Endothelial cell of umbilical vein (primary cell): ENCODE data around the gene GATD1. TPM values are rescaled to one million over a fixed set of nuclear protein-coding genes. Genes with fewer than 3 reads are reported as not detected.

ENCODE experiments used
- BruUV-seq: library from RNA; stranded (reverse); fragments of 400-500 nt; replicated peaks from 2 replicates; lab custom pipeline; 2021; lab: Mats Ljungman, UMichigan
- CTCF ChIA-PET: fragments of 300-600, 350-600 bp; sonication (Branson Sonifier 250); formaldehyde crosslinking; loops from one replicate; lab custom pipeline; 2021; ENCODE audit warnings: antibody characterized with exemption, inconsistent platforms; lab: Charles Lee
- POLR2A ChIA-PET: fragments of 300-600, 350-600 bp; sonication (Branson Sonifier 250); formaldehyde crosslinking; loops from one replicate; lab custom pipeline; 2021; ENCODE audit warnings: antibody characterized with exemption, inconsistent platforms; lab: Charles Lee
- DNase-seq: peaks from one replicate; pipeline ENCODE4 v3.0.0-alpha.2; 2011; ENCODE audit warnings: low read depth, low spot score
- FAIRE-seq: peaks from 2 replicates; lab custom pipeline; 2011; peaks lifted over from hg19 to GRCh38; lab: Jason Lieb, UNC
- H2AFZ ChIP-seq: 2 replicates; pipeline ENCODE4 v1.6.0; 2012; ENCODE audit warnings: low read depth, low read length, control low read depth, inconsistent platforms
- H3K27ac ChIP-seq: 2 replicates; pipeline ENCODE4 v1.5.1; 2011; ENCODE audit warnings: low read depth, mild to moderate bottlenecking, control low read depth, low read length, moderate library complexity; ENCODE audit not compliant: insufficient read depth
- H3K27me3 ChIP-seq, 2 experiments: 2 replicates each; pipeline versions ENCODE4 v1.6.0 to v1.6.1; 2011; ENCODE audit warnings: low read length in 2 of 2, mixed read lengths in 1 of 2; ENCODE audit not compliant: control insufficient read depth in 2 of 2, insufficient read depth in 2 of 2
- H3K36me3 ChIP-seq, 2 experiments: 2 replicates in 1 of 2; 3 replicates in 1 of 2; pipeline ENCODE4 v1.5.1; 2011; ENCODE audit warnings: low read length in 2 of 2, mild to moderate bottlenecking in 1 of 2, moderate library complexity in 1 of 2; ENCODE audit not compliant: control insufficient read depth in 2 of 2, insufficient read depth in 2 of 2; ENCODE audit errors: extremely low read depth in 1 of 2
- H3K4me1 ChIP-seq: 3 replicates; pipeline ENCODE4 v1.5.1; 2011; ENCODE audit warnings: mild to moderate bottlenecking, low read length; ENCODE audit not compliant: control insufficient read depth, insufficient read depth; ENCODE audit errors: extremely low read depth
- H3K4me2 ChIP-seq: 2 replicates; pipeline ENCODE4 v1.6.1; 2011; ENCODE audit warnings: low read length, control low read depth, mixed read lengths; ENCODE audit not compliant: insufficient read depth
- H3K4me3 ChIP-seq, 3 experiments: fragments of 200-600 bp in 1 of 3; sonication (generic), shearing (Covaris generic) in 1 of 3; replicated peaks in 1 of 3; 2 replicates each; pipeline ENCODE4 v1.5.1; 2011 to 2016; ENCODE audit warnings: control low read depth in 3 of 3, low read length in 3 of 3, mild to moderate bottlenecking in 2 of 3, inconsistent platforms in 1 of 3, low read depth in 1 of 3, moderate library complexity in 1 of 3; ENCODE audit not compliant: insufficient read depth in 1 of 3
- H3K79me2 ChIP-seq: 2 replicates; pipeline ENCODE4 v1.6.0; 2012; ENCODE audit warnings: low read length, inconsistent platforms; ENCODE audit not compliant: control insufficient read depth, insufficient read depth
- H3K9ac ChIP-seq: replicated peaks from 2 replicates; pipeline ENCODE3; 2011; ENCODE audit warnings: low read length, control low read depth; ENCODE audit not compliant: insufficient read depth; ENCODE audit errors: extremely low read depth
- H3K9me1 ChIP-seq: replicated peaks from 3 replicates; pipeline ENCODE4 v1.6.0; 2011; ENCODE audit warnings: mild to moderate bottlenecking, low read length; ENCODE audit not compliant: control insufficient read depth, insufficient read depth; ENCODE audit errors: extremely low read depth
- H3K9me3 ChIP-seq: replicated peaks from 2 replicates; pipeline ENCODE4 v1.5.1; 2012; ENCODE audit warnings: low read length, inconsistent platforms; ENCODE audit not compliant: control insufficient read depth, insufficient read depth
- H4K20me1 ChIP-seq: replicated peaks from 2 replicates; pipeline ENCODE3; 2011; ENCODE audit warnings: mild to moderate bottlenecking, low read length; ENCODE audit not compliant: control insufficient read depth, insufficient read depth; ENCODE audit errors: extremely low read depth
- CTCF ChIP-seq, 2 donors: IDR thresholded peaks; 1 replicate in 1 of 2; 2 replicates in 1 of 2; pipeline ENCODE4 v1.5.1; 2011; ENCODE audit warnings: low read length in 2 of 2, mild to moderate bottlenecking in 2 of 2, moderate library complexity in 2 of 2, control low read depth in 1 of 2, inconsistent platforms in 1 of 2, low read depth in 1 of 2; ENCODE audit not compliant: insufficient read depth in 1 of 2; ENCODE audit errors: extremely low read depth in 1 of 2
- EZH2 ChIP-seq: IDR thresholded peaks from 2 replicates; pipeline ENCODE4 v1.6.1; 2012; ENCODE audit warnings: borderline replicate concordance, low read depth, mild to moderate bottlenecking, moderate library complexity, low read length, inconsistent platforms; ENCODE audit not compliant: severe bottlenecking
- FOS ChIP-seq: IDR thresholded peaks from 2 replicates; pipeline ENCODE4 v1.6.1; 2011; ENCODE audit warnings: mild to moderate bottlenecking, low read length, moderate library complexity, borderline replicate concordance; ENCODE audit not compliant: insufficient read depth
- GATA2 ChIP-seq: IDR thresholded peaks from 2 replicates; pipeline ENCODE4 v1.7.0; 2011; ENCODE audit warnings: low read depth, mild to moderate bottlenecking, moderate library complexity, mixed read lengths, low read length; ENCODE audit not compliant: insufficient read length, insufficient read depth
- JUN ChIP-seq: IDR thresholded peaks from 2 replicates; pipeline ENCODE4 v1.6.1; 2011; ENCODE audit warnings: borderline replicate concordance, low read depth; ENCODE audit not compliant: insufficient read length, insufficient read depth
- MYC ChIP-seq: IDR thresholded peaks from one replicate; pipeline ENCODE4 v1.6.1; 2011; ENCODE audit warnings: mild to moderate bottlenecking, low read depth, low read length
- POLR2A ChIP-seq: IDR thresholded peaks from 2 replicates; pipeline ENCODE4 v1.6.1; 2012; ENCODE audit warnings: low read depth, mild to moderate bottlenecking, control low read depth, low read length
- POLR2AphosphoS5 ChIP-seq: IDR thresholded peaks from 2 replicates; pipeline ENCODE4 v1.6.1; 2012; ENCODE audit warnings: low read depth, mild to moderate bottlenecking, control low read depth, low read length, moderate library complexity; ENCODE audit not compliant: insufficient read depth
- dilution Hi-C: fragments of 300-500 bp; cut with MboI; formaldehyde crosslinking; loops from one replicate; pipeline ENCODE4 v1.15.0; 2019; ENCODE audit warnings: low sequenced_read_pairs; ENCODE audit not compliant: extremely low pct_ligation_motif_present
- intact Hi-C: fragments of 100-400 bp; cut with micrococcal nuclease; formaldehyde crosslinking; loops from one replicate; pipeline ENCODE4 v1.10.0; 2022
- polyA plus RNA-seq, 4 experiments: library from polyadenylated mRNA; depleted of rRNA in 3 of 4; stranded (reverse) in 3 of 4; unstranded in 1 of 4; fragments of >200 nt; gene quantifications; 2 replicates each; pipeline versions ENCODE4 v1.2.1 to v1.2.3, GENCODE V29; 2011 to 2012; ENCODE audit warnings: missing spikeins in 1 of 4
- total RNA-seq: library from RNA; stranded (reverse); gene quantifications from 2 replicates; pipeline ENCODE4 v1.2.3, GENCODE V29; 2021
- TF ChIP-seq, protein P1 (sequence below): IDR thresholded peaks from 2 replicates; pipeline ENCODE4 v1.6.1; 2011; ENCODE audit not compliant: insufficient read depth, insufficient read length

Gene GATD1
- total and polyA plus RNA-seq, 2 donors (not counting 3 experiments of a cell fraction or from before 2014, with no cell fraction given) = 70.6 to 83.1 TPM

- intact Hi-C loops (no loop called here), dilution Hi-C loops (no loop called here)
- Histone ChIP-seq H3K9me3 (no peaks in the 10 kb centered on the region), H3K27ac (no peak overlapping the region), H4K20me1 (no peaks in the 10 kb centered on the region), H3K9me1 (no peaks in the 10 kb centered on the region), H3K36me3 (peaks cover 13 to 32% of the 10 kb centered on the region in 2 experiments), H3K9ac (no peak overlapping the region), H3K4me1 (no peaks in the 10 kb centered on the region), H3K27me3 (no peaks in the 10 kb centered on the region), H3K4me2 (no peak overlapping the region), H3K4me3 (no peak overlapping the region), H2AFZ (no peak overlapping the region), H3K79me2 (no peaks in the 10 kb centered on the region)
- FAIRE-seq (no peak), DNase-seq (no peak)
- no TSS peak for BruUV-seq
- POLR2A ChIA-PET = no interaction called here
- CTCF ChIA-PET = interaction anchor here (1.1 kb wide), 1 partner anchor 15 kb away, joined by 4 read pairs; no protein-coding TSS in a partner anchor
- TF ChIP-seq GATA2 (no peak), FOS (no peak), EZH2 (no peak), POLR2A (no peak), CTCF (IDR thresholded peaks at IDR 0.05; ENCODE audit: extremely low read depth in 1 of 2, insufficient read depth in 1 of 2, low read depth in 1 of 2, low read length in 2 of 2) (no peak), JUN (no peak), POLR2AphosphoS5 (no peak), MYC (no peak)
- TF ChIP-seq, protein P1, sequence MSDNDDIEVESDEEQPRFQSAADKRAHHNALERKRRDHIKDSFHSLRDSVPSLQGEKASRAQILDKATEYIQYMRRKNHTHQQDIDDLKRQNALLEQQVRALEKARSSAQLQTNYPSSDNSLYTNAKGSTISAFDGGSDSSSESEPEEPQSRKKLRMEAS = no peak
Measured at GRCh38 chr11:763549-764321, 13.6 kb downstream of the GATD1 start.
